ENCODE results near the gene VPS37D.
A peak's percentile ranks its signal among the peaks of the same experiment; 100 is the strongest.

VPS37D gene

DNA sequence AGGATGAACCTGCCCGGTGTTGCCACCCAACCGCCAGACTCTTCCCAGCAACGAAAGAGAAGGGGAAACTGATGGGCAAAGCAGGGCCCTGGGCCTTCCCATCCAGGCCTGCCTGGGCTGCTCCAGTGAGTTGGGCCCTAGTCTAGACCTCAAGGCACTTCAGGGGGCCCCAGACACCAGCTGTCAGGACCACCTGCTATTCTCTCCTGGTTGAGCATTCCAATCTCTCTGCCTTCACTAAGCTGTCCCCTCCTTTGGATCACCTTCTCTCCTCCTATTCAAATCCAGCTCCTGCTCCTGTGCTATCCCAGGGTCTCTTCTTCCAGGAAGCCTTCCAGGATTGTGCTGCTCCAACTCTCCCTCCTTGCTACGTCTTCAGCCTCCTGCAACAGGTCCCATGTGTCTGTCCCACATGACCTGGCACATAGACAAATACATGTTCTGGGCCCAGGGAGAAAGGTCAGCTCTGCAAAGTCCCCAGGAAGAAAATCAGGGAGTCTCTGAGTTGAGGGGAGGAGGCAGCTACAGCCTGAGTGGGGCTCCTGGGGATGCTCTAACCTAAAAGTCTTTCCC is 48.8 kb downstream of the VPS37D start:
- Histone ChIP-seq H3K27me3 (ENCODE audit: insufficient read depth, low read length, poor library complexity, severe bottlenecking) (peaks cover 61% of the 10 kb centered on the region), H3K4me2 (ENCODE audit: low read depth, low read length, poor library complexity, severe bottlenecking) (peak overlapping the region; percentile 43), H3F3A (ENCODE audit: low read depth) (0 out of 2 replicates have a peak, but pooled peaks cover 3% of the 10 kb centered on the region), H3K36me3 (ENCODE audit: insufficient read depth, low read length) (no peaks in the 10 kb centered on the region), H3K79me2 (ENCODE audit: insufficient read depth, low read length) (no peaks in the 10 kb centered on the region), H4K20me1 (ENCODE audit: insufficient read depth, low read length, poor library complexity, severe bottlenecking) (peaks cover 40% of the 10 kb centered on the region), H3K9me2 (replicated peaks; ENCODE audit: low read depth, low read length) (no peaks in the 10 kb centered on the region), H3K9ac (ENCODE audit: low read depth, low read length, poor library complexity, severe bottlenecking) (no peak overlapping the region), H3K4me3 (ENCODE audit: low read length, poor library complexity, severe bottlenecking) (no peak overlapping the region), H2AFZ (ENCODE audit: low read length) (no peak overlapping the region), H3K9me3 (ENCODE audit: insufficient read depth, low read depth, low read length) (no peaks in the 10 kb centered on the region), H3K4me1 (ENCODE audit: insufficient read depth, low read length, poor library complexity, severe bottlenecking) (peaks cover 39% of the 10 kb centered on the region)
- TF ChIP-seq, protein P1, sequence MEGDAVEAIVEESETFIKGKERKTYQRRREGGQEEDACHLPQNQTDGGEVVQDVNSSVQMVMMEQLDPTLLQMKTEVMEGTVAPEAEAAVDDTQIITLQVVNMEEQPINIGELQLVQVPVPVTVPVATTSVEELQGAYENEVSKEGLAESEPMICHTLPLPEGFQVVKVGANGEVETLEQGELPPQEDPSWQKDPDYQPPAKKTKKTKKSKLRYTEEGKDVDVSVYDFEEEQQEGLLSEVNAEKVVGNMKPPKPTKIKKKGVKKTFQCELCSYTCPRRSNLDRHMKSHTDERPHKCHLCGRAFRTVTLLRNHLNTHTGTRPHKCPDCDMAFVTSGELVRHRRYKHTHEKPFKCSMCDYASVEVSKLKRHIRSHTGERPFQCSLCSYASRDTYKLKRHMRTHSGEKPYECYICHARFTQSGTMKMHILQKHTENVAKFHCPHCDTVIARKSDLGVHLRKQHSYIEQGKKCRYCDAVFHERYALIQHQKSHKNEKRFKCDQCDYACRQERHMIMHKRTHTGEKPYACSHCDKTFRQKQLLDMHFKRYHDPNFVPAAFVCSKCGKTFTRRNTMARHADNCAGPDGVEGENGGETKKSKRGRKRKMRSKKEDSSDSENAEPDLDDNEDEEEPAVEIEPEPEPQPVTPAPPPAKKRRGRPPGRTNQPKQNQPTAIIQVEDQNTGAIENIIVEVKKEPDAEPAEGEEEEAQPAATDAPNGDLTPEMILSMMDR (conservative IDR thresholded peaks at IDR 0.05; ENCODE audit: low read length): no peak
- TF ChIP-seq EZH2phosphoT487 (IDR thresholded peaks at IDR 0.05; ENCODE audit: borderline replicate concordance): no peak

- Histone ChIP-seq H3K9ac (ENCODE audit: low read depth, low read length, poor library complexity, severe bottlenecking) (no peak overlapping the region), H3K4me2 (ENCODE audit: low read depth, low read length, poor library complexity, severe bottlenecking) (peak overlapping the region; percentile 95), H4K20me1 (ENCODE audit: insufficient read depth, low read length, poor library complexity, severe bottlenecking) (peaks cover 40% of the 10 kb centered on the region), H3K4me1 (ENCODE audit: insufficient read depth, low read length, poor library complexity, severe bottlenecking) (peaks cover 39% of the 10 kb centered on the region), H3K27me3 (ENCODE audit: insufficient read depth, low read length, poor library complexity, severe bottlenecking) (peaks cover 64% of the 10 kb centered on the region), H3F3A (ENCODE audit: low read depth) (0 out of 2 replicates have a peak, but pooled peaks cover 3% of the 10 kb centered on the region), H3K9me3 (ENCODE audit: insufficient read depth, low read depth, low read length) (no peaks in the 10 kb centered on the region), H3K9me2 (replicated peaks; ENCODE audit: low read depth, low read length) (no peaks in the 10 kb centered on the region), H3K4me3 (ENCODE audit: low read length, poor library complexity, severe bottlenecking) (peak overlapping the region; percentile 48), H2AFZ (ENCODE audit: low read length) (no peak overlapping the region), H3K79me2 (ENCODE audit: insufficient read depth, low read length) (no peaks in the 10 kb centered on the region), H3K36me3 (ENCODE audit: insufficient read depth, low read length) (no peaks in the 10 kb centered on the region)
- TF ChIP-seq, protein P1 (conservative IDR thresholded peaks at IDR 0.05; ENCODE audit: low read length): no peak
- no peak for TF ChIP-seq EZH2phosphoT487 (IDR thresholded peaks at IDR 0.05; ENCODE audit: borderline replicate concordance)
Observed at GRCh38 chr7:73717025-73717807, 49.6 kb downstream of the VPS37D start.

GRCh38 chr7:73717991-73718405 is 50.4 kb downstream of the VPS37D start:
- Histone ChIP-seq H3K27me3 (ENCODE audit: insufficient read depth, low read length, poor library complexity, severe bottlenecking) (peaks cover 58% of the 10 kb centered on the region), H3K4me2 (ENCODE audit: low read depth, low read length, poor library complexity, severe bottlenecking) (peak overlapping the region; percentile 95), H3K79me2 (ENCODE audit: insufficient read depth, low read length) (no peaks in the 10 kb centered on the region)

More at GRCh38 chr7:73717991-73718405, 50.4 kb downstream of the VPS37D start:
- H3K4me3 ChIP-seq (ENCODE audit: low read length, poor library complexity, severe bottlenecking): peak overlapping the region; percentile 77
- H3K9ac ChIP-seq (ENCODE audit: low read depth, low read length, poor library complexity, severe bottlenecking): no peak overlapping the region
- no peaks in the 10 kb centered on the region for H3K9me2 ChIP-seq (replicated peaks; ENCODE audit: low read depth, low read length)
- H3K36me3 ChIP-seq (ENCODE audit: insufficient read depth, low read length): no peaks in the 10 kb centered on the region
- TF ChIP-seq EZH2phosphoT487 (IDR thresholded peaks at IDR 0.05; ENCODE audit: borderline replicate concordance): peak; percentile 95
- TF ChIP-seq, protein P1 (conservative IDR thresholded peaks at IDR 0.05; ENCODE audit: low read length): no peak
- H3K4me1 ChIP-seq (ENCODE audit: insufficient read depth, low read length, poor library complexity, severe bottlenecking): peaks cover 39% of the 10 kb centered on the region
- 0 out of 2 replicates have a peak, but pooled peaks cover 3% of the 10 kb centered on the region for H3F3A ChIP-seq (ENCODE audit: low read depth)
- no peak overlapping the region for H2AFZ ChIP-seq (ENCODE audit: low read length)
- H4K20me1 ChIP-seq (ENCODE audit: insufficient read depth, low read length, poor library complexity, severe bottlenecking): peaks cover 40% of the 10 kb centered on the region
- no peaks in the 10 kb centered on the region for H3K9me3 ChIP-seq (ENCODE audit: insufficient read depth, low read depth, low read length)
